Thoracic aorta (tissue), 2 donors: ENCODE measurements around the gene CFAP97D2. TPM values are rescaled to one million over a fixed set of nuclear protein-coding genes. Genes with fewer than 3 reads are reported as not detected.
A peak's percentile ranks its signal among the peaks of the same experiment; 100 is the strongest.

Experiments
- ATAC-seq: fragments of 150-250 bp; one replicate; pipeline ENCODE4 v1.8.0; 2017; ENCODE audit warnings: low read depth; ENCODE audit not compliant: insufficient number of reproducible peaks, low FRiP score
- DNase-seq: peaks from one replicate; pipeline ENCODE4 v3.0.0-alpha.2; 2020; ENCODE audit warnings: low spot score
- H3K27ac ChIP-seq, 2 donors: fragments of 200-600 bp; sonication (generic); 1 replicate in 1 of 2; 2 replicates in 1 of 2; pipeline ENCODE4 v1.5.1; 2016; ENCODE audit warnings: mild to moderate bottlenecking in 2 of 2, moderate library complexity in 2 of 2
- H3K27me3 ChIP-seq: fragments of 200-600 bp; sonication (generic); replicated peaks from 2 replicates; pipeline ENCODE4 v1.6.0; 2016; ENCODE audit warnings: mild to moderate bottlenecking; ENCODE audit not compliant: insufficient read depth
- H3K36me3 ChIP-seq: fragments of 200-600 bp; sonication (generic); one replicate; pipeline ENCODE4 v1.5.1; 2016
- H3K4me1 ChIP-seq, 2 donors: fragments of 200-600 bp; sonication (generic); 1 replicate in 1 of 2; 2 replicates in 1 of 2; pipeline versions ENCODE4 v1.5.1 to v1.6.0; 2016; ENCODE audit warnings: low read depth in 2 of 2, mild to moderate bottlenecking in 1 of 2; ENCODE audit not compliant: control insufficient read depth in 1 of 2
- H3K4me3 ChIP-seq: fragments of 200-600 bp; sonication (generic); 2 replicates; pipeline ENCODE4 v1.5.1; 2016; ENCODE audit warnings: mild to moderate bottlenecking
- H3K9me3 ChIP-seq: fragments of 200-600 bp; sonication (generic); 2 replicates; pipeline ENCODE4 v1.5.1; 2016
- CTCF ChIP-seq: fragments of 200-600 bp; sonication (generic); IDR thresholded peaks from one replicate; pipeline ENCODE4 v1.5.1; 2019; ENCODE audit warnings: antibody characterized with exemption
- total RNA-seq, 2 donors: library from RNA; depleted of rRNA; stranded (reverse); fragments of >200 nt; gene quantifications; one replicate each; pipeline versions ENCODE4 v1.1.0 to v1.2.3, GENCODE V29; 2016

Gene CFAP97D2
- total RNA-seq, 2 donors from 2014 or later = not detected

GRCh38 chr13:114226088-114226487, 47.0 kb downstream of the CFAP97D2 start:
- ATAC-seq = no peak
- Histone ChIP-seq H3K4me3 (no peak overlapping the region), H3K27me3 (no peaks in the 10 kb centered on the region), H3K9me3 (no peaks in the 10 kb centered on the region), H3K27ac (no peak overlapping the region), H3K4me1 (peaks cover 0 to 13% of the 10 kb centered on the region in 2 donors), H3K36me3 (no peaks in the 10 kb centered on the region)
- TF ChIP-seq CTCF = no peak
- DNase-seq = no peak

GRCh38 chr13:114226699-114227323, 47.8 kb downstream of the CFAP97D2 start:
- ATAC-seq (peak; percentile 91), DNase-seq (peak; percentile 77)
- peak; percentile 98 for TF ChIP-seq CTCF
- Histone ChIP-seq H3K9me3 (no peaks in the 10 kb centered on the region), H3K27ac (no peak overlapping the region), H3K4me3 (no peak overlapping the region), H3K36me3 (no peaks in the 10 kb centered on the region), H3K27me3 (no peaks in the 10 kb centered on the region), H3K4me1 (peaks cover 0 to 13% of the 10 kb centered on the region in 2 donors)

GRCh38 chr13:114227528-114227927, 48.5 kb downstream of the CFAP97D2 start:
- no peaks in the 10 kb centered on the region for H3K36me3 ChIP-seq
- ATAC-seq (no peak), DNase-seq (no peak)
- peaks cover 0 to 6% of the 10 kb centered on the region in 2 donors for H3K4me1 ChIP-seq
- H3K27ac ChIP-seq = no peak overlapping the region
- H3K9me3 ChIP-seq = no peaks in the 10 kb centered on the region
- H3K4me3 ChIP-seq = no peak overlapping the region
- TF ChIP-seq CTCF = no peak
- H3K27me3 ChIP-seq = no peaks in the 10 kb centered on the region

- DNase-seq = no peak
- Histone ChIP-seq H3K27me3 (no peaks in the 10 kb centered on the region), H3K9me3 (no peaks in the 10 kb centered on the region), H3K27ac (no peak overlapping the region), H3K4me3 (no peak overlapping the region), H3K4me1 (no peaks in the 10 kb centered on the region), H3K36me3 (no peaks in the 10 kb centered on the region)
- TF ChIP-seq CTCF = no peak
- ATAC-seq = no peak
Measured at GRCh38 chr13:114228176-114228575, 49.1 kb downstream of the CFAP97D2 start.

GRCh38 chr13:114229506-114229905, 50.4 kb downstream of the CFAP97D2 start:
- no peaks in the 10 kb centered on the region for H3K27me3 ChIP-seq
- H3K36me3 ChIP-seq = no peaks in the 10 kb centered on the region
- DNase-seq (no peak), ATAC-seq (no peak)
- no peak overlapping the region for H3K4me3 ChIP-seq
- no peaks in the 10 kb centered on the region for H3K4me1 ChIP-seq
- no peaks in the 10 kb centered on the region for H3K9me3 ChIP-seq
- no peak overlapping the region for H3K27ac ChIP-seq
- TF ChIP-seq CTCF = no peak
